Esophagus squamous epithelium (tissue), 5 donors: ENCODE data around the gene SNX10. TPM values are rescaled to one million over a fixed set of nuclear protein-coding genes. Genes with fewer than 3 reads are reported as not detected.
"Not testable (repeated sequence)": the region's sequence is repeated elsewhere in the genome, so short reads cannot be mapped to it uniquely, and the experiment has no call there.

Source experiments
- DNase-seq: peaks from one replicate; lab custom pipeline; 2025; lab: John Stamatoyannopoulos, UW
- H3K27ac ChIP-seq, 4 donors: fragments of 200-600 bp; sonication (generic); one replicate each; pipeline ENCODE4 v1.5.1; 2016 to 2019; ENCODE audit warnings: mild to moderate bottlenecking in 1 of 4
- H3K27me3 ChIP-seq, 4 donors: fragments of 200-600 bp; sonication (generic); 1 replicate in 3 of 4; 2 replicates in 1 of 4; pipeline versions ENCODE4 v1.5.1 to v1.6.0; 2017 to 2021; ENCODE audit warnings: antibody characterized with exemption in 1 of 4
- H3K36me3 ChIP-seq, 3 donors: fragments of 200-600 bp; sonication (generic); one replicate each; pipeline ENCODE4 v1.5.1; 2016 to 2019
- H3K4me1 ChIP-seq, 3 donors: fragments of 200-600 bp; sonication (generic); one replicate each; pipeline ENCODE4 v1.5.1; 2017 to 2019
- H3K4me3 ChIP-seq, 4 donors: fragments of 200-600 bp; sonication (generic); 1 replicate in 3 of 4; 2 replicates in 1 of 4; pipeline ENCODE4 v1.5.1; 2016 to 2019; ENCODE audit warnings: mild to moderate bottlenecking in 2 of 4, moderate library complexity in 1 of 4
- H3K9me3 ChIP-seq, 3 donors: fragments of 200-600 bp; sonication (generic); one replicate each; pipeline ENCODE4 v1.5.1; 2016 to 2019
- CTCF ChIP-seq, 6 experiments: fragments of 450-650 bp in 4 of 6; fragments of 200-600 bp in 2 of 6; sonication (generic) in 2 of 6; IDR thresholded peaks; one replicate each; pipeline ENCODE4 v1.5.1; 2016 to 2019; ENCODE audit warnings: antibody characterized with exemption in 6 of 6, mild to moderate bottlenecking in 4 of 6, moderate library complexity in 4 of 6
- POLR2A ChIP-seq, 4 donors: fragments of 450-650 bp; IDR thresholded peaks; one replicate each; pipeline ENCODE4 v1.6.1; 2017; ENCODE audit warnings: antibody characterized with exemption in 4 of 4, mild to moderate bottlenecking in 4 of 4, moderate library complexity in 3 of 4
- WGBS, 2 donors: methylation state at CpG; one replicate each; pipeline ENCODE4 v1.1.5; 2018; 5-methylcytosine and 5-hydroxymethylcytosine counted together
- intact Hi-C: fragments of 100-400 bp; cut with DNase I; formaldehyde crosslinking; loops from one replicate; pipeline ENCODE4 v1.15.0; 2022
- total RNA-seq, 4 donors: library from RNA; depleted of rRNA; stranded (reverse); fragments of >200 nt; gene quantifications; one replicate each; pipeline ENCODE4 v1.1.0, GENCODE V29; 2016
- donor health status: DM: yes; HTN: yes; CAD: no.

Gene SNX10, protein sequence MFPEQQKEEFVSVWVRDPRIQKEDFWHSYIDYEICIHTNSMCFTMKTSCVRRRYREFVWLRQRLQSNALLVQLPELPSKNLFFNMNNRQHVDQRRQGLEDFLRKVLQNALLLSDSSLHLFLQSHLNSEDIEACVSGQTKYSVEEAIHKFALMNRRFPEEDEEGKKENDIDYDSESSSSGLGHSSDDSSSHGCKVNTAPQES
- 1 to 10 TPM in 3 of 4 donors, not detected in 1; 2.7 to 7.4 (median 3.6) TPM for total RNA-seq

GRCh38 chr7:26291699-26292538, at the start of gene SNX10:
SNX10 (plus strand) TSS chr7:26291862; CDS start chr7:26346443, 54,581 bp downstream.
- no peak for DNase-seq
- 0 to 5% methylated on average over 14 to 15 of the region's 74 CpGs for WGBS, 2 donors
- intact Hi-C loops: no loop called here
- Histone ChIP-seq H3K27ac (peak within 1 kb of the TSS in 3 of 4 donors; percentile 28 to 63 (median 42)), H3K36me3 (no peaks in the 10 kb centered on the region), H3K27me3 (peaks cover 0 to 28% (median 0%) of the 10 kb centered on the region in 4 donors), H3K9me3 (no peaks in the 10 kb centered on the region), H3K4me3 (peak within 1 kb of the TSS; percentile 49 to 79 (median 56)), H3K4me1 (peaks cover 0 to 20% (median 3%) of the 10 kb centered on the region in 3 donors)
- TF ChIP-seq POLR2A (IDR thresholded peaks at IDR 0.05) (peak in 1 of 4 donors; percentile 3), CTCF (IDR thresholded peaks at IDR 0.05) (peak in 3 of 6 experiments; percentile 14 to 34 (median 14))

GRCh38 chr7:26245150-26245549, 46.5 kb upstream of the SNX10 start:
- H3K9me3 ChIP-seq: no peaks in the 10 kb centered on the region

DNA sequence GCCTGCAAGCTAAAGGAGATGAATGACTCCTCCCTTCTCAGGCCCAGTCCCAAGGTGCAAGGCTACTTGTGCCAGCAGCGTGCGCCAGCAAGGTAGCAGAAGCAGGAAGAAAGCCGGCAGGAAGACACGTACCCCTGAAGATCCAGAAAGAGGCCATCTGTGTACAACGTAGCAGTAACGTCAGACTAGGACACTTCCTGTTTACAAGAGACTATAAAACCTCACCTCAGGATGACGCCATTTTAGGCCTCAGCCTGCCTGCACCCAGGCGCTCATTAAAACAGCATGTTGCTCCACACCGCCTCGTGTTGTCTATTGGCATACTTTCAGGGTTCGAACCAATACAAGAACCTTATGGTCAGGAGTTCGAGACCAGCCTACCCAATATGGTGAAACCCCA, 41.4 kb upstream of the SNX10 start:
- H3K36me3 ChIP-seq: no peaks in the 10 kb centered on the region
- intact Hi-C loops: no loop called here
- WGBS, 2 donors: 72 to 85% methylated on average over 9 to 11 of the region's 12 CpGs
- H3K27ac ChIP-seq: no peak overlapping the region
- no peak for DNase-seq
- no peaks in the 10 kb centered on the region for H3K9me3 ChIP-seq
- TF ChIP-seq POLR2A (IDR thresholded peaks at IDR 0.05): no peak
- no peak for TF ChIP-seq CTCF (IDR thresholded peaks at IDR 0.05)
- H3K4me1 ChIP-seq: no peaks in the 10 kb centered on the region
- H3K4me3 ChIP-seq: no peak overlapping the region
- H3K27me3 ChIP-seq: peaks cover 0 to 23% (median 0%) of the 10 kb centered on the region in 4 donors

More at GRCh38 chr7:26245150-26245549, 46.5 kb upstream of the SNX10 start:
- intact Hi-C loops: no loop called here
- Histone ChIP-seq H3K36me3 (no peaks in the 10 kb centered on the region), H3K4me1 (no peaks in the 10 kb centered on the region), H3K4me3 (no peak overlapping the region), H3K27me3 (peaks cover 0 to 28% (median 0%) of the 10 kb centered on the region in 4 donors), H3K27ac (no peak overlapping the region)
- TF ChIP-seq POLR2A (IDR thresholded peaks at IDR 0.05) (no peak), CTCF (IDR thresholded peaks at IDR 0.05) (no peak)
- WGBS, 2 donors: 85 to 92% methylated on average over 7 to 11 of the region's 13 CpGs
- no peak for DNase-seq

GRCh38 chr7:26261866-26262265, 29.8 kb upstream of the SNX10 start:
- H3K9me3 ChIP-seq, H3K4me1 ChIP-seq, H3K27me3 ChIP-seq, intact Hi-C loops, H3K36me3 ChIP-seq, H3K27ac ChIP-seq, H3K4me3 ChIP-seq, DNase-seq: not testable (repeated sequence)
- no CpG with 5 or more reads among the region's 29 CpGs for WGBS, 2 donors

GRCh38 chr7:26265065-26265464, 26.6 kb upstream of the SNX10 start:
- Histone ChIP-seq H3K27me3 (no peaks in the 10 kb centered on the region), H3K27ac (no peak overlapping the region), H3K9me3 (no peaks in the 10 kb centered on the region), H3K36me3 (no peaks in the 10 kb centered on the region), H3K4me3 (no peak overlapping the region), H3K4me1 (no peaks in the 10 kb centered on the region)
- 64 to 71% methylated on average over 6 of the region's 6 CpGs for WGBS, 2 donors
- intact Hi-C loops: no loop called here
- TF ChIP-seq POLR2A (IDR thresholded peaks at IDR 0.05) (no peak), CTCF (IDR thresholded peaks at IDR 0.05) (no peak)
- DNase-seq: no peak
